GM19099 (cell line): ENCODE measurements around the gene MLLT10.

Source experiments
- POLR2A ChIP-seq: IDR thresholded peaks from 3 replicates; pipeline ENCODE4 v1.6.1; 2011; ENCODE audit warnings: low read depth; ENCODE audit not compliant: insufficient read length; ENCODE audit errors: extremely low read depth

MLLT10 gene

DNA sequence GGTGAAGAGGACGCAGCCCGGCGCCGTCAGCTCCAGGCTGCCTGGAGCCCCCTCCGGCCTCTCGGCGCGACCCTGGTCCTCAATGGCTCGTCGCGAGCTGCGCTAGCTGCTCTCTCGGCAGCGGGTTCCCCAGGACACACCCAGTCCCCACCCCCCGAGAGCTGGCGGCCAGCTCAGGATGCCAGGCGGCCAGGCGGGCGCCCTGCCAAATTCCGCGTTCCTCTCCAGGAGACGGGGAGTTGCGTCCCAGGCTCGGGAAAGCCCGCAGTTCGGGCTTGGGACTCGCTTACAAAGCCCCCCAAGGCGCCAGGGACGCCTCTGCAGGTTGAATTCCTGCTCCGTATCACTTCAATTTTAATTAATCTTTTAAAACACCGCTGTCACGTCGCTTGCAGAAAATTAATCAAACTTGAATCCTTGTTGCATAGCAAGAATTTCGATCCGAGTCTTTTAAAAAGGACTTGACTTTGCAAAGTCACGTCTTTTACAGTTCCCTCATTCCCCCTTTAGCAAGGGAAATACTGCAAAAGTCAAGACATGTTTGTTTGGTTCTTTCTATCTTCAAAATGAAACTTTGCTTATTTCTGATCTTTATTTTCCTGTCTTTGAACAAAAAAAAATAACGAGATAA is 36.7 kb upstream of the MLLT10 start:
- TF ChIP-seq POLR2A: no peak

GRCh38 chr10:21498377-21498776 is 35.7 kb upstream of the MLLT10 start:
- TF ChIP-seq POLR2A: no peak

DNA sequence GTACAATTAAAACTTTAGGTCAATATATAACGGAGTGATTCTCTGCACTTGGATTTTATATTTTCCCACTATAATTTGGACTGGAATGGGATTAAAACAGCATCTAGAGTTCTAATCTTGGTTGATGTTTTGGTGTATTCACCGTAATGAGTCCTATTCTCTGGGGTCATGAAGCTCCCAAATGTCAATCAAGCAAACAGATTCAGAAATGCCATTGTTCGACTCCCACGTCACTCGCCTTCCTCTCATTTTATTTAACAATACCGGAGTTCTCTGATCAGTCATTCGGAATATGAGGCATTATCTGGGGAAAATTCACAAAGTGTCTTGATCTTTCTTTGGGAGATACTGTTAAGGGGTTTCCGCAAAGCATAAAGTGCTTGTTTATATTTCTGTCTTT is 35.0 kb upstream of the MLLT10 start:
- no peak for TF ChIP-seq POLR2A

GRCh38 chr10:21499701-21500577 is 34.1 kb upstream of the MLLT10 start:
- TF ChIP-seq POLR2A: no peak

GRCh38 chr10:21500578-21500910 is 33.5 kb upstream of the MLLT10 start:
- TF ChIP-seq POLR2A: no peak

DNA sequence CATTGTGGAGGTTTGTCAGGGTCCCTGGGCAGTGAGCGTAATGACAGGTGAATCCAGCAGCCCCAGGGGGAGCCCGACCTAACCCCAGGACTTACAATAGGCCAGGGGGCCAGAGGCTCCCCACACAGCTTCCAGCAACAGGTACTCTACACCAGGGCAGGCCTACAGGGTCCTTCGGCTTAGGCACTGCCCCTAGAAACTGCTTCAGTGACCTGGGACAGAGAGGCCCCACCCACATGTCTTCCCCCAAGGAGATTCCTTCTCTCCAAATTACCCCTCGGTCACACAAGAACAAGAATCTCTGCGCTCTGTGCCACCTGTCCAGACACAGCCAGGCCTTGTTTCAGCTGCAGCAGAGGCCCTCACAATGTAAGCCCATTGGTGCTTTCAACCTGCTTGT is 32.9 kb upstream of the MLLT10 start:
- TF ChIP-seq POLR2A: no peak

GRCh38 chr10:21501731-21502347 is 32.2 kb upstream of the MLLT10 start:
- TF ChIP-seq POLR2A: no peak

DNA sequence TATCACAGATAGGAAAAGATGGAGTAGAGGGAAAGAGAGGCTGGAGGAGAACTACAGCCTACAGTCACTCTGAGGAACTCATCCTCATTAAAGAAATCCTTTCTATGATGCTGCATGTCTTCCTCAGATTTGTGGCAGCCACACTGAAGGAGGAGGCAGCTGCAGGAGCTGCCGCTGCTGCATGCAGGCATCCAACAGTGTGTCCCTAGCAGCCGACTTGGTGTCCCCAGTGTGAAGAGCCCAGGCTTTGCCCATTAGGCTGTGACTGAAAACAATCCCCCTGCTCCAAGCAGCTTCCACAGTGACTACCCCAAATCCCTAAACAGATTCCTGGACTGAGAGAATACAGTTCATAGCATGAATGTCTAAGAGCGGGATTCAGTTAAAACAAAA is 31.7 kb upstream of the MLLT10 start:
- TF ChIP-seq POLR2A: no peak

DNA sequence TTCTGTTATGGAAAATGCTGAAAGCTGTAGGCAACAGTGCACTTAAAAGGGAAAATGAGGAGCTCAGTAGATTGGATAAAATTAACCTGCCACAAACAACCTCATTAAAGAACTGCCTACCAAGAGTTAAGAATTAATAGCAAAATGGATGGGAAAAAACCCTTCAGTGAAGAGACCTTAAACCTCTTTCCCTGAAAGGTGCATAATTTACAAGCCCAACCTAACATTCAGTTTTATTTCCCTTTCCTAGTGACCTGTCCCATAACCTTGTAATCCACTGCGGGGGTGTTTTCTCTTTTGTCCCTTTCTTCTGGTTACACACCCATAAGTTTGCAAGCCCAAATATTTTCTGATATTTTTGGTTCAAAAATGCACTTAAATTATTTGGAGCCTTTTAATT is 30.5 kb upstream of the MLLT10 start:
- no peak for TF ChIP-seq POLR2A

DNA sequence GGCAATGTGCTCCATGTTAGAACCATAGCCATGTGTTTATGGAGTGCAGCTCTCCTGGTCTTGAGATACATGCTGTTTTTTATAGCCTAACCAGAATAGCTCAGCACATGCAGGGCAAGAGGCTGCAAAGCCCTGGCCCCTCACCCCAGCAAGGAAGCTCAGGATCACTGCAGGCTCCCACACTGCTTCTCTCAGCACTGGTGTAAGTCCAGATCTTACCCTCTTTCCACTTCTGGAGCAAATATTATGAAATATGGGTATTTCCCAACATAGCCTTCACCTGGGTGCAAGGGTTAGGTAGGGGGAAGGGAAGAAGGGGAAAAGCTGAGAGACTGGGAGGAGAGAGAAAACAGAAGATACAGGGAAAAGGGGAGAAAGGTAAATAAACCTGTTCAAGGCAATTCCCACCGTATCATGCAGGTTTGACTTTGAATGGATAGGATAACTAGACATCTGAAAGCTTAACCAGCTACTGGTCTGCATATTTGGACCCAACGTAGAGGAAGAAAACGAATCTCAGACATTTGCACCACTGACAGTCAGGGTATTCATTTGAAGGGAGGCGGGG is 28.2 kb upstream of the MLLT10 start:
- no peak for TF ChIP-seq POLR2A

DNA sequence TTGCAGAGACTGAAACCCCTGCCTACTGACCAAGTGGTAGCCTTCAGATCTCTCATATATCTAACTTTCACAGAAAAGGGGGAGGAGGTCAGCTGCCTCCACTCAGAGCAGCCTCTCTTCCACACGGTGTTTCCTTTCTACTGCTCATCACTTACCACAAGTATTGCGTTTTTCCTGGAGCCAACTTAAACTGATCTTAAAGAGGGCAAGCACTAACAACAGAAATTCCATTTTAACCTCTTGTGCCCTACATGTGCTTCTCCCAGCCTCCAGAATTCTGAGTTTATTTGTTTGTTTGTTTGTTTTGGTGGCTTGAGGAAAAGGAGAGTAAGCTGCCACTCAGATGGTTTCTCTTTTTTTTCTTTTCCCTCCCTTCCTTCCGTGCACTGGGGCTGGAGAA is 27.7 kb upstream of the MLLT10 start:
- TF ChIP-seq POLR2A: no peak

DNA sequence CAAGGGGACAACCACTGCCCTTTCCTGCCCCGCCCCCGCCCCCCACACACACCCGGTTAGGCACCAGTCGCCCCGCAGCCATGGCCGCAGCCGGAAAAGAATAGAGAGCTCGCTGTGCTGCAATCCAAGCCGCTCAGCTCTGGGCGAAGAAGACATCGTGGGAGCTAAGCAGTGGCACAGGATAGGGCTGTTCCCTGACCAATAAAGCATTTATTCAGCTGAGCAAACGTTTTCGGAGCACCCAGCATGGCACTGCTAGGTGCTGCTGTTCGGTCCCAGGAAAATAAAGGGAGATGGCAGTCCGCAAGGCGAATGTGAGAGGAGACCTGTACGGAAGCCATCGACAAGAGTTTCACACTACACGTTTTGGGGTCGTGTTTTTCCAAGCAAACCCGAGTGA is 26.9 kb upstream of the MLLT10 start:
- TF ChIP-seq POLR2A: no peak

DNA sequence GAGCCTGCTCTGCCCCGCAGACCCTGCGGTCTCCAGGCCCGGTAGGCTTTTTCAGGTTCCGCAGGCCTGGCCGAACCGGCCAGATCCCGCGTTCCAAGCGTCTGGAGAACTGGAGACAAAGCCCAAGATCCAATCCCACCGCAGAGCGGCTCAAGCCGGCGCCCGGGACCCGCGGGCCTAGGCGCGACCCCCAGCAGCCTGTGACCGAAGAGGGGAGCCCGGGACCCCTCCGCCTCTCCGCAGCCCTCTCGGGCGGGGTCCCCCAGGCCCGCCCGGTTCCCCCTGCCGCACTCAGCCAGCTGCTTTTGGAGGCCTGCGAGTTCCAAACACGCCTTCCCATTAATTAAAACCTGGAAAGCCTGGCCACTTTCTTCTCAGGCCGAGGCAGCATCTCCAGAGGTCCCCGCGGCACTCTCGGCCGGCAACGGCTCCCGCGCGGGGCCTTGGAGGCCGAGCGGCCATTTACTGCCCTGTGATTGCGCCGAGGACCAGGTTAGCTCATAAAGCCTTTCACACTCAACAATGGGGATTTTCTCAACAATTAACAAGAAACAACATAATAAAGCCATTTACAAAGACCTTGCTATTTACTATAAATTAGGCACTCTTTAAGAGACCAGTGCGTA is 25.2 kb upstream of the MLLT10 start:
- no peak for TF ChIP-seq POLR2A

- no peak for TF ChIP-seq POLR2A
These were observed 24.4 kb upstream of the MLLT10 start for GRCh38 chr10:21509341-21510240.
